ENCODE data around the gene ZNF329. TPM values are rescaled to one million over a fixed set of nuclear protein-coding genes. Genes with fewer than 3 reads are reported as not detected.
A peak's percentile ranks its signal among the peaks of the same experiment; 100 is the strongest.

Gene ZNF329
- total RNA-seq, 2 donors from 2014 or later, result 7.0 to 8.8 TPM

DNA sequence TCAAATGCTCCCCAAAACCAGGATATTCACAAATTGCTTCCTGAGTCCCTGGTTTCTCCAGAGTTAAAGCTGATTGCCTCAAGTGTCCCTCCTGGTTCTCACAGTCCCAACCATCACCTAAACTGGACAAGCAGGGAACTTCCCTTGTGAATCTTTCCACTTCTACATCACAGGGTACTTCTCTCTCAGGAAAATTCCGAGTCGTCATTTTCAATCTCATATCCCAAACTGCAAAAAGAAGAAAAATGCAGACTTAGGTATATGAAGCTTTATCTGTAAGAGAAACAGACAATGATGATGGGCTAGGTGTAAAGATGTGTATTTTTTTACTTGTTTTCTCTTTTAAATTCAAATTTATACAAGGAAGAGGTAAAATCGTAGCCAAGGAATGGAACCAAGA lies 21.3 kb downstream of the ZNF329 start:
- ATAC-seq (no peak), DNase-seq (no peak)
- intact Hi-C loops (cut with DNase I), result no loop called here

GRCh38 chr19:58128041-58128685 lies 22.4 kb downstream of the ZNF329 start:
- intact Hi-C loops (cut with DNase I), result no loop called here
- DNase-seq, result no peak

GRCh38 chr19:58123354-58123753 lies 27.2 kb downstream of the ZNF329 start:
- ATAC-seq (no peak), DNase-seq (no peak)
- intact Hi-C loops (cut with DNase I), result no loop called here

More at GRCh38 chr19:58128041-58128685, 22.4 kb downstream of the ZNF329 start:
- no peak for ATAC-seq

GRCh38 chr19:58118979-58119733 lies 31.4 kb downstream of the ZNF329 start:
- ATAC-seq, result no peak
- intact Hi-C loops (cut with DNase I), result no loop called here
- no peak for DNase-seq

DNA sequence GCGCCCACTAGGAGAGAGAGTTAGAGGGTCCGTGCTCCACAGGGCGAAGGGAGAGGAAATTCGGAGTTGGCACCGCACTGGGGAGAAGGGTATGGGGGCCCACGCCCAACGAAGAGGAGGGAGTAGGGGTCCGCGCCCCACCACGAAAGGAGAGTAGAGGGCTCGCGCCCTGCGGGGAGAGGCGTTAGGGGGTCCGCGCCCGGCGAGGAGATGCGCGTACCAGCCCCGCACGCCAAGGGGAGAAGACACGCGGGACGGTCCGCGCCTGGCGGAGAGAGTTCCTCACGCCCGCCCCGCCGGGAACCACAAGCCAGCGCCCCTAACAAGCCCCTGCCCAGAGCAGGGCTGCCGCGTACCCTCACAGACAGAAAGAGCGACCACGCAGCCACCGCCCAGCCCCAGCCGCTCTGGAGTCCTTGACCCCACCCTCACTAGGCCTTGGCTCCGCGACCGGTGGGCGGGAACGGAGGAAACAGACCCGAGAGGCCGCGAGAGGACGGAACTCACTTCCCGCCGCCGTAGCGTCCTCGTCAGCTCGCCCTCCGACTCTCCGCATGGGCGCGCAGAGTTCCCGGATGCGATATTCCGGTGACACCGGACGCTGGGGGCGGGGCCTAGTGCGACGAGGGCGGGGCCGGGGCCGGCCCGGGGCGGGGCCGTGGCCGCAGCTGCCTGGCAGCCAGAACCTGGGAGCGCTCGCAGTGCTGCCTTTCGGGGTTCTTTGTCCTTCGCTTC lies 32.6 kb downstream of the ZNF329 start:
- intact Hi-C loops (cut with DNase I), result no loop called here
- DNase-seq (peak; percentile 25), ATAC-seq (no peak)

GRCh38 chr19:58108546-58108817 lies 42.1 kb downstream of the ZNF329 start:
- DNase-seq, result no peak
- intact Hi-C loops (cut with DNase I), result no loop called here
- no peak for ATAC-seq

DNA sequence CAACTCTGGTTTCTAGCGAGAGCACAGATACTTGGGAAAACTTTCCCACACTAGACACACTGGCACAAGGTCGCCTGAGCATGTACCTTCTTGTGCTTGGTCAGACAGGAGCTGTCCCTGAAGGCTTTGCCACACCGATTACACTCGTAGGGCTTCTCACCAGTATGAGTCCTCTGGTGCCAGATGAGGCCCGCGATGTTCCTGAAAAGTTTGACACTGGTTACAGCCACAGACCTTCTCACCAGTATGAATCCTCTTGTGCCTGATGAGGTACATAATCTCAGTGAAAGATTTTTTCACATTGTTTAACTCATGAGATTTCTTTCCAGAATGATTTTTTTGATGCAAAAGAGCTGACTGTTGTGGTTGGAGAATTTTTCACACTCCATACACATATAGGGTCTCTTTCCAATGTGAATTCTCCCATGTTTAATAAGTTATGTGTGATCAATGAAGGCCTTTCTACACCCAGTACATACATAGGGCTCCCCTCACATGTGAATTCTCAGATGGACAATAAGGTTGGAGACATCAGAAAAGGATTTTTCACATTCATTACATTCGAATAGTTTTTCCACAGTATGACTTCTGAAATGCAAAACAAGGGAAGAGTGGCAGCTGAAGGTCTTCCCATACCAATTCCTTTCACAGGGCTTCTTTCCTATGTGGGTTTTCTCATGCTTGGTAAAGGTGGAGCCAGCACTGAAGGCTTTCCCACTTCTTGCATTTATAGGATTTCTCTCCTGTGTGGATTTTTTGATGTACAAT lies 42.6 kb downstream of the ZNF329 start:
- no peak for ATAC-seq
- intact Hi-C loops (cut with DNase I), result no loop called here
- DNase-seq, result no peak

DNA sequence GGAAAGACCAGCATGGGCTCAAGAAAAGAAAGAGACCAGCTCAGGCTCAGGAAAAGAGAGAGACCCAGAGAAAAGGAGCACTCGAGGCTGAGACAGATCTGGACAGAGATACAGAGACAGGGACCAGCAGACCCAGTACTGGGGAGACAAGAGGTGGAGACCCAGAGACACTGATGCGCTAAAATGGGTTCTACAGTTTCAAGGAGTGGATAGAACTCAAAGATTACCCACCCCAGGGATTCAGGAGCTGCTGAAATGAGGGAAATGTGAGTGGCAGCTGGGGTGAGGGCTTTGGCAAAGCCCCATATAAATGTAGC lies 51.9 kb downstream of the ZNF329 start:
- ATAC-seq (no peak), DNase-seq (no peak)
- intact Hi-C loops (cut with DNase I), result loop anchor here in 1 of 2 donors (5.0 to 10.0 kb wide), 2 partner anchors 41 to 64 kb away; partner anchors contain the start of genes ZNF135 and ZSCAN1

DNA sequence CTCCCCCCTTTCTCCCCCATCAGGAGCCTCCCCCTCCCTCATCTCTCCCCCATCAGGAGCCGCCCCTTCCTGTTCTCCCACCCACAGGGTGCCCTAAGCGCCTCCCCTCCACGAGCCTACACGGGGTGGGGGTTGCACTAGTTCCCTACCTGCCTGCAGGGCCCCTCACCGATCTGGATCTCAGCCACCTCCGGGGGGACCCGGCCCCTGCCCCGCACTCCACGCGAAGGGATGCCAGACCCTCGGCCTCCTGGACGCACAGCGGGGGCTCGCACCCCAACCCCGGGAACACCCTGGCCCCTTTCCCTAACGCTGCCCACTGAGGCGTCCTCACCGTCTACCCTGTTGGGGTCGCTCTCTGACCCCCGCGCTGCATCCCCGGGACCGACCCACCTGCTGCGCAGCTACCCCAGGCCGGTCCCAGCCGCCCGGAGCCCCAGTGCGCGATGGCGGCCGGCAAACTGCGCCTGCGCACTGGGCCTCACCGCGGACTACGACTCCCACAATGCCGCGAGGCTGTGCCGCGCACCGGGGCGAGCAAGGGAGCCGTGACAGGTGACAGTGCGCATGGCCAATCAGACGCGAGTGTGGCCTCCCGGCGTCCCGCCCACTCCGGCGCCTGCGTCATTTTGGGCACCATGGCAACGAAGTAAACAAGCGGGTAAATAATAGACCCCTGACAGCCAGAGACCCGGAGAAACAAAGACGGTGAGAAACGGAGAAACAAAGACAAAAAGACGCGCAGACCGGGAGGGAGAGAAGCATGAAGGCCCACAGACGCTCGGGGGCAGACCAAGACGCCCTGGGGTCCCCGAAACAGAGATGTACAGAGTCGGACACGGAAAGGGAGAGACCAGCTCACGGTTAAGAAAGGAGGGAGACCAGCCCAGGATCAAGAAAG lies 52.6 kb downstream of the ZNF329 start, which contains the start of gene ZSCAN18:
Gene ZSCAN18, minus strand, starts transcription at position 451 of the 901 bp plus-strand sequence. CDS start 7,964 bp downstream, outside the sequence.
- peak; percentile 100 for ATAC-seq
- DNase-seq, result peak; percentile 99
- intact Hi-C loops (cut with DNase I), result loop anchor here in 1 of 2 donors (5.0 to 10.0 kb wide), 2 partner anchors 41 to 63 kb away; partner anchors contain the start of genes ZNF135 and ZSCAN1

GRCh38 chr19:58097349-58097748 lies 53.2 kb downstream of the ZNF329 start:
- ATAC-seq (no peak), DNase-seq (no peak)

GRCh38 chr19:58096884-58097283 lies 53.7 kb downstream of the ZNF329 start:
- intact Hi-C loops (cut with DNase I), result loop anchor here in 1 of 2 donors (5.0 to 10.0 kb wide), 2 partner anchors 40 to 62 kb away; partner anchors contain the start of genes ZNF135 and ZSCAN1
- no peak for ATAC-seq

More at GRCh38 chr19:58097349-58097748, 53.2 kb downstream of the ZNF329 start:
- intact Hi-C loops (cut with DNase I), result loop anchor here in 1 of 2 donors (5.0 to 10.0 kb wide), 2 partner anchors 40 to 63 kb away; partner anchors contain the start of genes ZNF135 and ZSCAN1

DNA sequence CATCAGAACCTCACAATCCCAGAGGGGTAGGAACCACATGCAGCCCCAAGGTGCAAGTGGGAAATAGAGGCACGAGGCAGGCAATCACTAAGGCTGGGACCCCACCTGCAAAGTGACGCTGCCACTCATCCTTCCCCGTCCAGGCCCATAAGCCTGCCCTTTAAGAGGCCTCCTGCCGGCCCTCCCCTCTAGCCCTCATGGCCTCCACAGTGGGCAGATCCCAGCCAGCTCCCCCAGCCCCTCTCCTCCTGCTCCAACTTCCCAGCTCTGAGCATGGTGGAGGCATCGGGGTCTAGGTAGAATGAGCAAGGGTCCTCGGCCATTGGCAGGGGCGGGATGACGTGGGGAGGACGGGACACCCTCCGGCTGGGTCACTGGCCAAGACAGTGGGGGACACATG lies 55.3 kb downstream of the ZNF329 start:
- intact Hi-C loops (cut with DNase I), result loop anchor here in 1 of 2 donors (5.0 to 10.0 kb wide), 2 partner anchors 38 to 61 kb away; partner anchors contain the start of genes ZNF135 and ZSCAN1
- DNase-seq, result no peak
- ATAC-seq, result no peak

More at GRCh38 chr19:58096884-58097283, 53.7 kb downstream of the ZNF329 start:
- DNase-seq, result no peak

- intact Hi-C loops (cut with DNase I), result loop anchor here in 1 of 2 donors (10.0 kb wide), 1 partner anchor 58 kb away; the partner anchor contains the start of gene ZSCAN1
- no peak for ATAC-seq
These were observed 57.5 kb downstream of the ZNF329 start for GRCh38 chr19:58093071-58093470.

DNA sequence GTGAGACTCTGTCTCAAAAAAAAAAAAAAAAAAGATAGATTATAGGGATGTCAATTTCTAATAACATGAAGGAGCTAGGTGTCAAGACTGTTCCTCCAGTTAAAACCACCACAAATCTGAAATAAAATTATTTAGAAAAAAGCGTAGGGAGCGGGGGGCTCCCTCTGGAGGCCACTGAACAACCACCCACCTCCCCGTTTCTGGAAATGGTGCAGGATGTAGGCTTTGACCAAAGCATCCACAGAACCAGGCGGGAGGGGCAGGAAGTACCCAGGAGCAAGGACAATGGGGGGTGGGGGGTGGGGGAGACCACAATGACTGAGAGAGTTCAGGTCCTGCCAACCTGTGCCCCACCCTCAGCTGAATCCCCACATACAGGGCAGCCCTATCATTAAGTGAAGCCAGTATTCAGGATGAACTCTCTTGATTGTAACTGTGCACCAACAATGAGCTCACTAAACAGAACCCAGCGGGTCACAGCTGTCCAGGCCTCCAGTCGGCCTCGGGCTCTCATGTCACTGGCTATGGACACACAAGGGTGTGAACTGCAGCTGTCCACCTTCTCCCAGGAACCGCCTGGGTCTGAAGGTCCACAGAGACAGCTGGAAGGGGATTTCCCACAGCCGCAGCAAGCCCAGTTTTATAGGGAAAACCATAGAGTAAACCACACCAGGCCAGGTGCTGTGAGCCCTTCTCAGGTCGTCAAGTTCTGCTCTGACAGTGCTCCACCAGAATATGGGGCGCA lies 59.2 kb downstream of the ZNF329 start:
- DNase-seq (no peak), ATAC-seq (no peak)
- intact Hi-C loops (cut with DNase I), result loop anchor here in 1 of 2 donors (10.0 kb wide), 1 partner anchor 57 kb away; the partner anchor contains the start of gene ZSCAN1

More at GRCh38 chr19:58093071-58093470, 57.5 kb downstream of the ZNF329 start:
- no peak for DNase-seq

DNA sequence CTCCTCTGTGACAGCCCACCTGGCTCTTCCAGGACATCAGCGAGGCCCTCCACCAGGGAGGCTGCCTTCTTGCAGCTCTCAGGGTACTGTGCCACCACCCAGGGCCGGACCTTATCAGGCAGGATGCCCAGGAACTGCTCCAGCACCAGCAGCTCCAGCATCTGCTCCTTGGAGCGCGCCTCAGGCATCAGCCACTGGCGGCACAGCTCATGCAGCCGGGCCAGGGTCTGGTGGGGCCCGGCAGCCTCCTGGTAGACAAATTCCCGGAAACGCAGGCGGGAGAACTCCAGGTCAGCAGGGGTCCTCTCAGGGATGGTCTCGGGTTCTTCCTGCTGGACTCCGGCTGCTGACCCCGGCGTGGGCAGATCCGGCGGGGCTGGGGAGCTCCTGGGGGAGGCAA lies 60.7 kb downstream of the ZNF329 start:
- ATAC-seq, result no peak
- DNase-seq, result no peak
- intact Hi-C loops (cut with DNase I), result loop anchor here in 1 of 2 donors (10.0 kb wide), 1 partner anchor 55 kb away; the partner anchor contains the start of gene ZSCAN1

- ATAC-seq, result no peak
- intact Hi-C loops (cut with DNase I), result no loop called here
- no peak for DNase-seq
These were observed 62.0 kb downstream of the ZNF329 start for GRCh38 chr19:58088521-58089052.
